ENCODE data around the gene NUDT21.
"Not testable (repeated sequence)": the region's sequence is repeated elsewhere in the genome, so short reads cannot be mapped to it uniquely, and the experiment has no call there.

NUDT21 gene

GRCh38 chr16:56450986-56451752 lies at the start of gene NUDT21, which contains the start of gene OGFOD1:
Gene NUDT21 (minus strand): TSS chr16:56451332. CDS start chr16:56451202, 130 bp downstream.
Gene OGFOD1 (plus strand): TSS chr16:56451554. CDS start chr16:56451613, 59 bp downstream.
- peak; percentile 95 for DNase-seq (ENCODE audit: low read depth)

DNA sequence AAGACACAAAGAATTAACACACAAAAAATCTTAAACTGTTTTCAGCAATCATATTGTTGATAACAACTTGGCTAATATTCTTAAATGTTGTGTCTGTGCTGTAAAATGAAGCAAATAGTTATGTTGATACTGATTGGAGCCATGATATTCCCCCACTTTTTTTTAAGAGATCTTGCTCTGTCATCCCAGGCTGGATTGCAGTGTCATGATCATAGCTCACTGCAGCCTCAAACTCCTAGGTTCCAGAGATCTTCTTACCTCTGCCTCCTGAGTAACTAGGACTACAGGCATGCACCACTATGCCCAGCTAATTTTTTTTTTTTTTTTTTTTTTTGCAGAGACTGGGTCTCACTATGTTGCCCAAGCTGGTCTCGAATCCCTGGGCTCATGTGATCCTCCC lies 42.7 kb upstream of the NUDT21 start:
- DNase-seq (ENCODE audit: low read depth) = no peak

- no peak for DNase-seq (ENCODE audit: low read depth)
Observed at GRCh38 chr16:56493126-56493525, 42.0 kb upstream of the NUDT21 start.

GRCh38 chr16:56491657-56492261 lies 40.6 kb upstream of the NUDT21 start:
- no peak for DNase-seq (ENCODE audit: low read depth)

- DNase-seq (ENCODE audit: low read depth) = not testable (repeated sequence)
Observed at GRCh38 chr16:56488868-56489267, 37.7 kb upstream of the NUDT21 start.

- DNase-seq (ENCODE audit: low read depth) = no peak
Observed at GRCh38 chr16:56488035-56488434, 36.9 kb upstream of the NUDT21 start.

- DNase-seq (ENCODE audit: low read depth) = no peak
Observed at GRCh38 chr16:56483394-56483793, 32.3 kb upstream of the NUDT21 start.

DNA sequence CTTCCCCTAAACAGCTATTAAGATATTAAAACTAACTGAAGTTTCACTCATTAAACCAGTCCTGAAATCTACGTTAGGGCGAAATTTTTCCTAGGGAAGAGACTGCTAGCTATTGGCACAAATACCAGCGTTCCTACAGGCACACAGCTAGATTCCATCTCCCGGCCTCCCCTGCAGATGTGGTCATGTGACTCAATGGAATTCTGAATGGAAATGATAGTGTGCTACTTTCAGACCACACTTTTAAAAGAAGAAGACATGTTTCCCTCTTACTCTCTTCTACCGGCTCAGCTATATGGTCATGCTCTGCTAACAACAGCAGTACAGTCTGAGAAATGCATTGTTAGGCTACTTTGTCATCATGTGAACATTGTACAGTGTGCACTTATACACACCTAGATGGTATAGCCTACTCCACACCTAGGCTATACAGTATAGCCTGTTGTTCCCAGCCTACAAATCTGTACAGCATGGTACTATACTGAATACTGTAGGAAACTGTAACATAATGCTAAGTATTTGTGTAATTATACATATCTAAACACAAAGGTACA lies 31.6 kb upstream of the NUDT21 start:
- no peak for DNase-seq (ENCODE audit: low read depth)

DNA sequence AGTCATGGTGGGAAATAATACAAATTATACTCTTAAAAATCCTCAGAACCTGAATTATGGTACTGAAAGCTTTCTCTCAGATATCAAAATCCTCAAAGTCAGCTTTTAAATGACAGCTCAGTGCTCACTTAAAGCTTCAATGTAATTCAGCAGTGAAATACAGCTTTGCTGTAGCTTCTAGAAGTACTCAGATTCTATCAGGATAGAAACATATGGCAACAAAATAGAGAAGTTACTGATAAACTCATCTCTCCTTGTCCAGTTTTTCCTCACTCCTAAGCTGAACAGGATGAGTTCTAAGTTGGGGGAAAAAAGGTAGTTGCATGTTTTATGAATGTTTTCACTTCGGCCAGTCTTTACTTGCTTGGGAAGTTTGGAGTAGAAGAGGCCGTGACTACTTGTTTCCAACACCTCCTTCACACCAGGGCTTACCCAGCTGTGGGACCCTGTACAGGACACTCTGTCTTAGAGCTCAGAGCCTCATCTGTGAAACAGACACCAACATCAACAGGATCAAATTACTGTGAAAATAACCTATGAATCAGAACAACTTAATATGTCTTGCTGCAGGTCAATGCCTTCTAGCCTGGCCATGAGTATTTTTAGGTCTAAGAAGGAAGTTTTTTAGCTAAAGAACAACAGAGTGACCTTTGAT lies 30.5 kb upstream of the NUDT21 start:
- DNase-seq (ENCODE audit: low read depth) = peak; percentile 26

- no peak for DNase-seq (ENCODE audit: low read depth)
Observed at GRCh38 chr16:56480776-56481467, 29.8 kb upstream of the NUDT21 start.

DNA sequence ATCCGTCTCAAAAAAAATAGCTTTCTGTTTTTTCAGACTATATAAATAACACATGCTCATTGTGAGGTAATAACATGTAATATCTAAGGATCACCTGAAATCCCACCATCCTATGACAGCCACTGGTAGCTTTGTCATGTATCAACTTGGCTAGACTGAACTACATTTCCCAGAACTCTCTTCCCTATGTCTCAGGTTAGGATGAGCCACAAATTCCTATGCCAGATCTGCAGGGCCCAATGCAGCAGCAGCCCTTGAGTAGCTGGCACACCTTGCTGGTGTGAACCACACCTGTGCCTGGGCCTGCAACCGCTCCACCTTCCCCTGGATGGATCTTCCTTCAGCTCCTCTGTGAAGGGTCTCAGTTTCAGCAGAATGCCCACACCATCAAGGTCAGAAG lies 28.3 kb upstream of the NUDT21 start:
- DNase-seq (ENCODE audit: low read depth) = no peak

- DNase-seq (ENCODE audit: low read depth) = no peak
Observed at GRCh38 chr16:56478281-56479049, 27.3 kb upstream of the NUDT21 start.

DNA sequence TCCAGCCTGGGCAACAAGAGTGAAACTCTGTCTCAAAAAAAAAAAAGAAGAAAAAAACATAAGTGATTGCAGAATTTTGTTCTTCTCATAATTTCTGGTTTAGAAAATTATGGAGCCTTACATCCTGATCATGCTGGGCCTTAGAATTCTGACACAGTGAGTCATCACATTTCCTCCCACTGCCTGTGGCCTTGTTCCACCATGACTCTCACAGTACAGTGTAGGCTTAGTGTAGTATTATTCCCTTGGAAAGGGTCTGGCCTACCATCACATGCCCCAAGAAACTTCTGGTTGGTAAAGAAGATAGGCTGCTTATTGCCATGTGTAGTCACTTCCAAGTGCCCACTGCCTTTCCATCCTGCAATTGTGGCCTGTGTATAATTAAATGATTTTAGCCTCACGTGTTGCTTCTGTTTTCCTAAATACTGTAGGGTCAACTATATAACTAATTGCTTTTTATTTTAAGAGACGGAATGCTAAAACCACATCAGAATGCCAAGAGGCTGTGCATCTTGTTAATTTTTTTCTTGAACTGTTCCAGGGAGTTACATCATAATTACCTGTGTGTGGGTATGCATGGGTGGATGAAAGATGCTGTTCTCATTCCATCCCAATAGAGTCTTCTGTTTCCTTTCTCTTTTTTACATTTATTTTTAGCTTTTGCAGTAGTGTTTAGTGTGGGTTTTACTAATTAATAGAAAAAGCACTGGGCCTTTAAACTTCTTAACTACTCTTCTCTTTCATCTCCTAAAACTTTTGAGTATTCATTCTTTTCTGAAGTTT lies 26.2 kb upstream of the NUDT21 start:
- DNase-seq (ENCODE audit: low read depth) = peak; percentile 79

GRCh38 chr16:56475201-56475600 lies 24.1 kb upstream of the NUDT21 start:
- no peak for DNase-seq (ENCODE audit: low read depth)

DNA sequence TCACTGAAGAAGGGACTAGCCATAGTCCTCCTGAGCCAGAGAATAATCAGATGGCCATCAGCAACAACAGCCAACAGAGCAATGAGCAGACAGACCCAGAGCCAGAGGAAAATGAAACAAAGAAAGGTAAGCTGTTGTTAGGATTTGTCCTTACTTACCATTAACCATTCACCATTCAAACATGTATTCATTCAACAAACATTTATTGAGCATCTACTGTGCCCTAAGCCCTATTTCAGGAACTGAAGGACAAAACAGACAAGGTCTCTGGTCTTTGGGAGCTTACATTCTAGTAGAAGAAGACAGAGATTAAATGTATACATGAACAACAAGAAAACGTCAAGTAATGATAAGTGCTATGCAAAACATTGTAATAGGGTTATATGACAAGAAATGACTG lies 19.5 kb upstream of the NUDT21 start:
- DNase-seq (ENCODE audit: low read depth) = no peak

DNA sequence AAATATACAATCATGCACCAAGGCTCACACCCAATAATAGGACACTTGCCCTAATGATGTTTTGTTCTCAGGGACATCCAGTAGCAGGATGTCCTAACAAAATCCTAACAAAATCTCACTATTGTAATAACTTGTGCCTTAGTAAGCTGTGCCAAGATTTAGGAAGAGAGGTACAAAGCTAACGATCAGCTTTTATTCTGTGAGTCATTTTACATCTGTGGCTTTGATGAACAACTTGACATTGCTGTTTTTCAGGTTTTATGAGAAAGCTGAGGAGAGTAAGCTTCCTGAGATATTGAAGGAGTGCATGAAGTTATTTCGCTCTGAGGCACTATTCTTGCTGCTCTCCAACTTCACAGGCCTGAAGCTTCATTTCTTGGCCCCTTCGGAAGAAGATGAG lies 19.1 kb upstream of the NUDT21 start:
- no peak for DNase-seq (ENCODE audit: low read depth)

- no peak for DNase-seq (ENCODE audit: low read depth)
Observed at GRCh38 chr16:56469748-56470147, 18.6 kb upstream of the NUDT21 start.

GRCh38 chr16:56468800-56469199 lies 17.7 kb upstream of the NUDT21 start:
- no peak for DNase-seq (ENCODE audit: low read depth)

DNA sequence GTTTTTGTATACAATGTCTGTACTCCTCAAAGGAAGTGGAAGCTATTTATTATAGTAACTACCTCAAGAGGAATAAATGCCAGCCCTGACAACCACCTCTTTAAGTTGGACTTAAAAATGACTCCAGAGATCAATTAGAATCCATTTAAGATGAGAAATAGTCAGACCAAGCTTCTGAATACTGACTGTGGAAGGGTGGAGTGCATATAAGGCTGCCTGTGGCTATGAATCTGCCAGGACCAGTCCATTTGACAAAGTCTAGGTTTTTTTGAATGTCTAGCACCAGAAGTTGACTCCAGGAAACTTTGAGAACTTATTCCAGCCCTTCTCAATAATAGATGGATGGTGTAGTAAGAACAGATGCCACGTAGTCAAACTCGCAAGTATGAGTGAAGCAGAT lies 15.2 kb upstream of the NUDT21 start:
- DNase-seq (ENCODE audit: low read depth) = no peak

GRCh38 chr16:56463153-56463552 lies 12.0 kb upstream of the NUDT21 start:
- no peak for DNase-seq (ENCODE audit: low read depth)
